ENCODE results near the gene FAM13A. TPM values are rescaled to one million over a fixed set of nuclear protein-coding genes. Genes with fewer than 3 reads are reported as not detected.

FAM13A gene
- total and polyA plus RNA-seq, 11 donors, result 3.7 to 30.4 (median 11.5) TPM

GRCh38 chr4:88825931-88826330 lies 231.1 kb downstream of the FAM13A start:
- ATAC-seq (no peak), DNase-seq (no peak)
- intact Hi-C loops (cut with DNase I), result loop anchor here in 2 of 10 donors (5.0 to 10.0 kb wide), 2 partner anchors 231 to 286 kb away; partner anchors contain the start of genes HERC3 (in 1 of the 2) and TIGD2 (in 1 of the 2)
- TF ChIP-seq CTCF (IDR thresholded peaks at IDR 0.05), result no peak
- Histone ChIP-seq H3K27me3 (no peaks in the 10 kb centered on the region), H3K27ac (no peak overlapping the region), H3K36me3 (no peaks in the 10 kb centered on the region), H3K9me3 (no peaks in the 10 kb centered on the region), H3K4me1 (peaks cover 0 to 41% (median 10%) of the 10 kb centered on the region in 12 donors), H3K4me3 (no peak overlapping the region)
- 61 to 75% (median 70%) methylated on average over 2 of the region's 2 CpGs for WGBS, 4 donors

DNA sequence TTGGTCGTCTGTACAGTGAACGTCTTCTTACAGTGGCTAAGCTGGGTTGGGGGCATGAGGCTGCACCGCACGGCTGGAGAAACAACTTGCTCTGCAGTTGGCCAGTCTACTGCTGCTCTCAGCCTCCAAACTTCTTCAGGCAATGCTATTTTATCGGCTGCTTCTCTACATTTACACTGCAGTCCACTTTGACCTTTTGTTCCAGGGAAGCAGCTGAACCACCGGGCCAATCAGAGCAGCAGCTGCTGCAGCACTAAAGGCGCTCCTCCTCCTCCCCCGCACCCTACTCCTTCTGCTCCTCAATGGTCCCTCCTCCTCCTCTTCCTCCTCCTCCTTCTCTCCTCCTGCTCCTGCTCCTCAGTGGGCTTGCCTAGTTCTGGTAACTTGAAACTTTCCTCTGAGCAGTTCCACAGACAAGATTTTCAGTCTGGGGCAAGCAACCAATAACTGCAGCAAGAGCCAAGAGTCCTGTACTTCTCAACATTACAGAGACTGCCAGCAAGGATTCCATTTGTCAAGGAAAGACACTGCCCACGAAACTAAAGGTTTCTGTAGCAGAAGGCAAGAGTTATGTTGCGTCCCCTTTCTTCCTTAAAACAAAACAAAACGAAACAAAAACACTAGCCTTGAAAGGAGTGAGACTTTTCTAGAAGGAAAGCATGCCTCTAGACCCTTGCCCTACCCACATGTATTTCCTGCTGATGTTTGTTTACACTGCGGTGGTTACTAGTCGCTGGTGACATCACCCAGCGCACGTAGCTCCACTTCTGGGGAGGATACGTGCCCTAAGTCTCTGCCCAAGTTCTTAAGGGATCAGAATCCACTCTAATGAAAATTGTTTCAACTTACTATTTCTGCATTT lies 233.7 kb downstream of the FAM13A start:
- Histone ChIP-seq H3K4me1 (peaks cover 0 to 51% (median 26%) of the 10 kb centered on the region in 12 donors), H3K4me3 (peak overlapping the region; percentile 39 to 83 (median 62)), H3K9me3 (no peaks in the 10 kb centered on the region), H3K27ac (peak overlapping the region; percentile 73 to 93 (median 86)), H3K36me3 (no peaks in the 10 kb centered on the region), H3K27me3 (no peaks in the 10 kb centered on the region)
- 1 to 3% (median 1%) methylated on average over 16 of the region's 16 CpGs for WGBS, 4 donors
- ATAC-seq, result peak; percentile 93 to 99 (median 97)
- intact Hi-C loops (cut with DNase I), result loop anchor here in 4 of 10 donors (2.0 to 10.0 kb wide), 4 partner anchors 200 to 289 kb away; partner anchors contain the start of genes TIGD2 (in 2 of the 4) and HERC3 (in 1 of the 4)
- TF ChIP-seq POLR2A (IDR thresholded peaks at IDR 0.05) (peak in 1 of 2 donors; percentile 63), CTCF (IDR thresholded peaks at IDR 0.05) (no peak)
- peak; percentile 89 to 93 (median 89) for DNase-seq

GRCh38 chr4:88822034-88822789 lies 234.8 kb downstream of the FAM13A start:
- Histone ChIP-seq H3K27ac (peak overlapping the region; percentile 73 to 93 (median 86)), H3K4me1 (peaks cover 0 to 53% (median 30%) of the 10 kb centered on the region in 12 donors), H3K9me3 (no peaks in the 10 kb centered on the region), H3K27me3 (no peaks in the 10 kb centered on the region), H3K4me3 (peak overlapping the region; percentile 39 to 83 (median 62)), H3K36me3 (no peaks in the 10 kb centered on the region)
- DNase-seq (no peak), ATAC-seq (no peak)
- 24 to 40% (median 32%) methylated on average over 4 of the region's 4 CpGs for WGBS, 4 donors
- intact Hi-C loops (cut with DNase I), result loop anchor here in 4 of 10 donors (2.0 to 10.0 kb wide), 4 partner anchors 201 to 290 kb away; partner anchors contain the start of genes TIGD2 (in 2 of the 4) and HERC3 (in 1 of the 4)
- no peak for TF ChIP-seq CTCF (IDR thresholded peaks at IDR 0.05)

Data from heart left ventricle (tissue), 16 donors.